ENCODE measurements around the gene SRSF11.

The SRSF11 gene

DNA sequence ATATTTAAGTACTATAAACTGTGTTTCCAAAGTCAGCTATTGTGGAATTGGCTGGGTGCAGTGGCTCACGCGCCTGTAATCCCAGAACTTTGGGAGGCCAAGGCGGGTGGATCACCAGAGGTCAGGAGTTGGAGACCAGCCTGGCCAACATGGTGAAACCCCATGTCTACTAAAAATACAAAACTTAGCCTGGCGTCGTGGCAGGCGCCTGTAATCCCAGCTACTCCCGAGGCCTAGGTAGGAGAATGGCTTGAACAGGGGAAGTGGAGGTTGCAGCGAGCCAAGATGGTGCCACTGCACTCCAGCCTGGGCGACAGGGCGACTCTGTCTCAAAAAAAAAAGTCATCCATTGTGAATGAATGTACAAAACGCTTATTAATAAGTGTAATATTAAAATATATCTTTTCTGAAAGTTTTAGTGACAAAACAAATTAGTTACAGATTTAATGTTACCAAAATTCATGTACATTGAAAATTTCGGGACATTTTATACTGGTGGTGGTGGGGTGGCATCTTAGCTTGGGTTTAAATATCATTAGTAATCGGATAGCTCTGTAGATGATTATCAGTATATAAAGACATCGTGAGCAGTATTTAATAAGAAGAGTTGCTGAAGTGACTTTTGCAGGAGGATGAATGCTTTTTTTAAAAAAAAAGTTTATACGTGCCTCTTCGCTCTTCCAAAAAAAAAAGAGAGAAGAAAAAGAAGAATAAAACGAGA is 503 bp upstream of the SRSF11 start:
- no peak for DNase-seq (ENCODE audit: low read depth in 2 of 2, low spot score in 1 of 2)

GRCh38 chr1:70222716-70223235 is 1.6 kb downstream of the SRSF11 start:
- DNase-seq (ENCODE audit: low read depth in 2 of 2, low spot score in 1 of 2), result no peak

- DNase-seq (ENCODE audit: low read depth in 2 of 2, low spot score in 1 of 2), result no peak
These were observed 3.8 kb downstream of the SRSF11 start for GRCh38 chr1:70224954-70225353.

DNA sequence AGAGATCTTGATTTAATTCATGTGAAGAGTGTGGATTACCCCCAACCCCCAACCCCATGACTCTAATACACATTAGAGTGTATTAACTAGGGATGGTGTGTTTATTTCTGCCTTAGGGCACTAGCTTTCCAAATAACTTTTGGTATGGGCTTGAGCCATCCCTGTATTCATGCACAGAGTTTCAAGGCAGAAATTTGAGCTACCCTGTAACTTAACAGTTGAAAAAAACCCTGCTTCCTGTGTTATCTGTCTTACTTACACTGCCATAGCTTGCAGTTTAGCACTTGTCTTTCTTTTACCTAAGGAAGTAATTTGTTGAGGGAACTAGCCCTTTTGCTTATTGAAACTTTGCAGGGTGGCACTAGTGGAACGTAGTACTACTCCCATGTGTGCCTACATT is 6.3 kb downstream of the SRSF11 start:
- DNase-seq (ENCODE audit: low read depth in 2 of 2, low spot score in 1 of 2), result no peak

- DNase-seq (ENCODE audit: low read depth in 2 of 2, low spot score in 1 of 2), result no peak
These were observed 7.5 kb downstream of the SRSF11 start for GRCh38 chr1:70228670-70229069.

DNA sequence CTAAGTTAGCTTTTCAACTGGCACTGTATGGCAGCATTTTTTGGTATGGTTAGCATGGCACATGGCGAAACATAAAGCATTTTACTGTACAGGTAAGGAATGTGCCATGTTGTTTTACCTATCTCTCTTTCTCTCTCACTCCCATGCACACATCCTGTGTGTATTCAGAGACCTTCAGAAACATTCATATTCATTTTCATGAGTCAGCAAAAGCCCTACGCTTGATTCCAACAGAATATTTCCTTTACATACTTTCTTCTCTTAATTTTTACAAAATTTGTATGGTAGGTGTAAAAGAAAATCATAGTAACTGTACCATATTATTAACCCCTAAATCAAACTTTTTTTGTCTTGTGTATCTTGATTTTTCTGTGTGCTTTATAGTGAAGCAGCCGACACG is 10.3 kb downstream of the SRSF11 start:
- no peak for DNase-seq (ENCODE audit: low read depth in 2 of 2, low spot score in 1 of 2)

DNA sequence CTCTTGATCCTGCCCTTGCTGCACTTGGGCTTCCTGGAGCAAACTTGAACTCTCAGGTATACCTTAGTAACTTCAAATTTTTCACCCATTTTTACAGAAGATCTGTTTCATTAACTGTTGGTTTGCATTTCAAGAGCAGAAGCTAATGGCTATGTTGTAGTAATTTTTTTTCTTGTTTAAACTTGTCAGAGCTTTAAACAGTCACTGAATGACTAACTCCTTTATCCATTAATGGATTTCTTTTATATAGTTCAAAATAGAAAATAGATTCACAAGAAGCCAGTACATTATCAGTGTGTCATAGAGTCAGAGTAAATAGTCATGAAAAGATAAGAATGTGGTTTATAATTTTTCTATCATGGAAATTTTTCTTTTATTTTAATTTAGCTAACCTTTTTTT is 13.6 kb downstream of the SRSF11 start:
- no peak for DNase-seq (ENCODE audit: low read depth in 2 of 2, low spot score in 1 of 2)

- DNase-seq (ENCODE audit: low read depth in 2 of 2, low spot score in 1 of 2), result no peak
These were observed 18.8 kb downstream of the SRSF11 start for GRCh38 chr1:70239940-70240339.

- no peak for DNase-seq (ENCODE audit: low read depth in 2 of 2, low spot score in 1 of 2)
These were observed 25.9 kb downstream of the SRSF11 start for GRCh38 chr1:70247122-70247521.

GRCh38 chr1:70247768-70248167 is 26.6 kb downstream of the SRSF11 start:
- DNase-seq (ENCODE audit: low read depth in 2 of 2, low spot score in 1 of 2), result no peak

DNA sequence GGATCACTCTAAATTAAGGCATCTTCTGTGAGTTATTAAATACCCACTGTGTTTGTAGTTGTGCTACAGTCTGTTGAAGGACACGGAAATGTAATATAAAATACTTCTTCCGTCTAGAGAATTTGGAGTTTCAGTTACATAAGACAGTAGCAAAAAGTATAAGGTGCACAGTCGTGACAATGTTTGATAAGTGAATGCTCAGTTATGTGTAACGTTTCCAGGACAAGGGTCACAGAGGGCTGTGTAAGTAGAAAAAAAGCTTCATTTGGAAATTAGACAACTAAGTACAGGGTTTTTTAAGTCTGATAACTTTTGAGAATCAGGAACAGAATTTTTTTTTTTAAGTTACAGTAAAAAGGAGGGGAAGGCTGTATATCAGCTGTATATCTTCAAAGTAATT is 27.5 kb downstream of the SRSF11 start:
- no peak for DNase-seq (ENCODE audit: low read depth in 2 of 2, low spot score in 1 of 2)

- no peak for DNase-seq (ENCODE audit: low read depth in 2 of 2, low spot score in 1 of 2)
These were observed 35.5 kb downstream of the SRSF11 start for GRCh38 chr1:70256664-70257063.

DNA sequence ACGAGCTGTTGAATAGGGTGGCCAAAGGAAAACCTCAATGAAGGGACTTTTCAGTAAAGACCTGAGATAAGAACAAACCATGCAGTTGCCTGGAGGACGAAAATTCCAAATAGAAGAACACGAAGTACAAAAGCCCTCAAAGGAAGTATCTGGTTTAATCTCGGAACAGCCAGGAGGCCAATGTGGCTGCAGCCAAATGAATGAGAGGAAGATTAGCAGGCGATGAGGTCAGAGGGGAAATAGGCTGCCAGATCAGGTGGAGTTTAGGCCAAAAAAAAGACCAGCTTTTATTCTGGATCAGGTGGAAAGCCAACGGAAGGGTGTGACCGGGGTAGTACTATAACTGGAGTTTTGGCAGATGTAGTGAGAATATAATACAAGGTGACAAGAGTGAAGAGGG is 43.7 kb downstream of the SRSF11 start:
- no peak for DNase-seq (ENCODE audit: low read depth in 2 of 2, low spot score in 1 of 2)

- no peak for DNase-seq (ENCODE audit: low read depth in 2 of 2, low spot score in 1 of 2)
These were observed 44.8 kb downstream of the SRSF11 start for GRCh38 chr1:70265946-70266345.

GRCh38 chr1:70277875-70278274 is 56.7 kb downstream of the SRSF11 start:
- DNase-seq (ENCODE audit: low read depth in 2 of 2, low spot score in 1 of 2), result no peak

DNA sequence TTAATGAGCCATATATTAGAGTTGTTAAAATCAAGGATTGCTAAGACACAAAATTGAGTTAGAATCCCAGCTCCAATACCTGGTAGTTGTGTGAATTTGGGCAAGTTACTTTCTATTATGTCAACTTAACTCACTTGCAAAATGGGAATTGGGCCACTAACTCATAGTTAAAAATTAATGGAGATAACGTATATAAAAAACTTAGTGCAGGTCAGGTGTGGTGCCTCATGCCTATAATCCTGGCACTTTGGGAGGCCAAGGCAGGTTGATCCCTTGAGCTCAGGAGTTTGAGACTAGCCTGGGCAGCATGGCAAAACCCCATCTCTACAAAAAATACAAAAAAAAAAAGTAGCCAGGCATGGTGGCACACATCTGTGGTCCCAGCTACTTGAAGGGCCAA is 57.5 kb downstream of the SRSF11 start:
- DNase-seq (ENCODE audit: low read depth in 2 of 2, low spot score in 1 of 2), result no peak

DNA sequence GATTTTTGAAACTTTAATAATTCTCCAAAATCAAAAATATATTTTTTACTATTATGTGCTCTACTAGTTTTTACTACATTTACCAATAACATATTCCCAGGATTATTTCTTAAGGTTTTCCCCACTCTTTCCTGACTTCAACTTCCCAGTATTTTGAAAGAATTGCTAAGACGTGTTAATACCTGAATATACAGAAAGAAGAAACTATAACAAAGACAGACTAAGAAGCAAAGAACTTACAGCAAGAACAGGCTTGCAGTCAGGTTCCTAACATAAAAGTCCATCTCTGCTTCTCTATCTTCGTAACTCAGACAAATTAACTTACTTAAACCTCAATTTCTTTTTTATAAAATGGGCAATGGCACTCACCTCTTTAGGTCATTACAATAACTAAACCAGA is 63.2 kb downstream of the SRSF11 start:
- DNase-seq (ENCODE audit: low read depth in 2 of 2, low spot score in 1 of 2), result no peak

GRCh38 chr1:70286453-70286852 is 65.3 kb downstream of the SRSF11 start:
- no peak for DNase-seq (ENCODE audit: low read depth in 2 of 2, low spot score in 1 of 2)

- DNase-seq (ENCODE audit: low read depth in 2 of 2, low spot score in 1 of 2), result no peak
These were observed 67.0 kb downstream of the SRSF11 start for GRCh38 chr1:70288166-70288565.

DNA sequence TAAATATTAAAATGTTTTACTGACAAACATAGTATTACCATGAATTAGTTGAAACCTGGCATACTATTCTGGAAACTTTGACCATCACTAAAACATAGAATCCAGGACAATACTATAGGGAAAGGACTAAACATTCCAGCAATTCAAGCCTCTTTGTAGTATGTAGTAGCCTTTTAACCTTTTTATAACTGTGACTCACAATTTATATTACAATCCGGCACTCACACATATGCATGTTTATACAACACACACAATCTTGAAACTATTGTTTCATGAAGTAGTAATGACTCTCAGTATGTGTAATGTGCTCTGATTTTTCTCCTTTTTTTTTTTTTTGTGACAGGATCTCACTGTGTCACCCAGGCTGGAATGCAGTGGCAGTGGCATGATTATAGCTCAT is 69.0 kb downstream of the SRSF11 start:
- DNase-seq (ENCODE audit: low read depth in 2 of 2, low spot score in 1 of 2), result no peak

DNA sequence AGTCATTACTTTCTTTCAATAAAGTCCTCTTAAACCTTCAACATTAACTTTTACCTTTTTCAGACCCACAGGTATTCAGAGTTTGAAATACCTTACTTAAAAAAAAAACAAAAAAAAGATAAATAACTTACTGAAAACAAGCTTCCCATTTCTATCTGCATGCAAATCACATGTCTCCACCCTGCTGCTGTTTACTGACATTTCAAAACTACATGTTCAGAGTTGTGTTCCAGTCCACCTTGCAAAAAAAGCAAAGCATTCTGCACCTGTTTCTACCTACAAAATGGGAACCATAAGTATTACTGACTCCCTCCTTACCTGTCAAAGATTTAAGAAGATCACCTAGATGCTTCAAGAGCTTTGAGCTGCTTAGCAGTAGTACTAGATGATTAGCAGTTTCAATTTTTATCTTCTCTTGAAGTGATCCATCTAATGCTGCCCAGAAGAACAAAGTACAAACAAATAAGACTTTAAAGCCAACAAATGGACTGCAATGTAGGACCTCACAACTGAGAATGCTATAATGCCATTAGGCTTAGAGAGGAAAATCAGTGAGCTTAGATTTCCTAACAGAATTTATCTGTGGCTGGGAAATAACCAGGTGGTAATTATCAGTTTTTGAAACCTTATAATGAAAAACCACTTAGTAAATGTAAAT is 72.1 kb downstream of the SRSF11 start:
- DNase-seq (ENCODE audit: low read depth in 2 of 2, low spot score in 1 of 2), result no peak

- DNase-seq (ENCODE audit: low read depth in 2 of 2, low spot score in 1 of 2), result no peak
These were observed 74.6 kb downstream of the SRSF11 start for GRCh38 chr1:70295749-70296148.

GRCh38 chr1:70299472-70299871 is 78.3 kb downstream of the SRSF11 start:
- DNase-seq (ENCODE audit: low read depth in 2 of 2, low spot score in 1 of 2), result no peak
